A673 (cell line): ENCODE data around the gene ARAP2.

Source experiments
- CTCF ChIP-seq: fragments of 300-800, 200-600 bp; sonication (generic); conservative IDR thresholded peaks from 2 replicates; pipeline ENCODE4 v1.5.1; 2017; ENCODE audit warnings: low read depth, mild to moderate bottlenecking, antibody characterized with exemption, low read length, moderate library complexity, mixed read lengths
- EZH2 ChIP-seq: fragments of 200-600 bp; sonication (generic); IDR thresholded peaks from 2 replicates; pipeline ENCODE4 v1.6.1; 2017; ENCODE audit warnings: borderline replicate concordance, low read depth, mild to moderate bottlenecking, mixed read lengths, antibody characterized with exemption, low read length; ENCODE audit not compliant: poor library complexity, severe bottlenecking

- TF ChIP-seq CTCF, result no peak
- TF ChIP-seq EZH2, result no peak
These were observed 26.2 kb downstream of the ARAP2 start for GRCh38 chr4:36218121-36218520.
